Activated CD8-positive, alpha-beta memory T cell treated with anti-CD3 and anti-CD28 coated beads, Interleukin-2, amount 50 U/mL, for 24 hours (primary cell): Measurements from ENCODE around the gene HLF.
A peak's percentile ranks its signal among the peaks of the same experiment; 100 is the strongest.

Experiments
- DNase-seq: peaks from one replicate; pipeline ENCODE4 v3.0.0-alpha.2; 2020; ENCODE audit errors: extremely low read depth

The HLF gene

GRCh38 chr17:55332296-55333041, 67.7 kb downstream of the HLF start:
- no peak for DNase-seq

- no peak for DNase-seq
Measured at GRCh38 chr17:55334285-55334684, 69.5 kb downstream of the HLF start.

- no peak for DNase-seq
Measured at GRCh38 chr17:55334881-55335540, 70.3 kb downstream of the HLF start.

GRCh38 chr17:55335625-55336024, 70.9 kb downstream of the HLF start:
- no peak for DNase-seq

GRCh38 chr17:55336426-55336825, 71.7 kb downstream of the HLF start:
- DNase-seq: no peak

- no peak for DNase-seq
Measured at GRCh38 chr17:55340176-55340575, 75.4 kb downstream of the HLF start.

- no peak for DNase-seq
Measured at GRCh38 chr17:55340686-55341085, 75.9 kb downstream of the HLF start.

GRCh38 chr17:55341432-55341831, 76.7 kb downstream of the HLF start:
- no peak for DNase-seq

GRCh38 chr17:55342800-55343585, 78.2 kb downstream of the HLF start:
- no peak for DNase-seq

- DNase-seq: no peak
Measured at GRCh38 chr17:55343900-55344513, 79.2 kb downstream of the HLF start.

- no peak for DNase-seq
Measured at GRCh38 chr17:55344514-55344997, 79.8 kb downstream of the HLF start.

- DNase-seq: no peak
Measured at GRCh38 chr17:55345132-55345531, 80.4 kb downstream of the HLF start.

GRCh38 chr17:55346658-55347057, 81.9 kb downstream of the HLF start:
- no peak for DNase-seq

- DNase-seq: no peak
Measured at GRCh38 chr17:55347341-55347740, 82.6 kb downstream of the HLF start.

- DNase-seq: no peak
Measured at GRCh38 chr17:55348749-55349354, 84.1 kb downstream of the HLF start.

GRCh38 chr17:55350825-55351205, 86.1 kb downstream of the HLF start:
- no peak for DNase-seq

GRCh38 chr17:55351226-55351625, 86.5 kb downstream of the HLF start:
- DNase-seq: no peak

- DNase-seq: no peak
Measured at GRCh38 chr17:55354010-55354409, 89.2 kb downstream of the HLF start.

- no peak for DNase-seq
Measured at GRCh38 chr17:55354941-55355340, 90.2 kb downstream of the HLF start.

- DNase-seq: peak; percentile 54
Measured at GRCh38 chr17:55356434-55357328, 91.9 kb downstream of the HLF start.

GRCh38 chr17:55360971-55361370, 96.2 kb downstream of the HLF start:
- no peak for DNase-seq
